Measurements from ENCODE around the gene UBXN10. TPM values are rescaled to one million over a fixed set of nuclear protein-coding genes. Genes with fewer than 3 reads are reported as not detected.

UBXN10 gene
- total RNA-seq, 3 donors from 2014 or later (not counting 1 experiment from before 2014, with no cell fraction given), result 2.5 to 3.6 (median 3.5) TPM

DNA sequence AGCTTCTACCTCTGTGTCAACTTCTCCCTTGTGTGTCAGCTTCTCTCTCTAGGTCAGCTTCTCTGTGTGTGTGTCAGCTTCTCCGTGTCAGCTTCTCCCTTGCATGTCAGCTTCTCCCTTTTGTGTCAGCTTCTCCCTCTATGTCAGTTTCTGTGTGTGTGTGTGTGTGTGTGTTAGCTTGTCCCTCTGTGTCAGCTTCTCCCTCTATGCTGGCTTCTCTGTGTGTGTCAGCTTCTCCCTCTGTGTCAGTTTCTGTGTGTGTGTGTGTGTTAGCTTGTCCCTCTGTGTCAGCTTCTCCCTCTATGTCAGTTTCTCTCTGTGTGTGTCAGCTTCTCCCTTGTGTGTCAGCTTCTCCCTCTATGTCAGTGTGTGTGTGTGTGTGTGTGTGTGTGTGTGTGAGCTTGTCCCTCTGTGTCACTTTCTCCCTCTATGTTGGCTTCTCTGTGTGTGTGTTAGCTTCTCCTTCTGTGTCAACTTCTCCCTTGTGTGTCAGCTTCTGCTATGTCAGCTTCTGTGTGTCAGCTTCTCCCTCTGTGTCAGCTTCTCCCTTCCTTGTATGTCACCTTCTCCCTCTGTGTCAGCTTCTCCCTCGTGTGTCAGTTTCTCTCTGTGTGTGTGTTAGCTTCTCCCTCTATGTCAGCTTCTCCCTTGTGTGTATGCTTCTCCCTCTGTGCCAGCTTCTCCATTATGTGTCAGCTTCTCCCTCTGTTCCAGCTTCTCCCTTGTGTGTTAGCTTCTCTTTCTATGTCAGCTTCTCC is 6.3 kb upstream of the UBXN10 start:
- Histone ChIP-seq H3K4me1 (ENCODE audit: control insufficient read depth, insufficient read depth, low read length) (peaks cover 4% of the 10 kb centered on the region), H3K27ac (ENCODE audit: low read length) (no peak overlapping the region), H3K9me3 (ENCODE audit: control insufficient read depth, insufficient read depth, low read length) (no peaks in the 10 kb centered on the region), H3K36me3 (ENCODE audit: control insufficient read depth, insufficient read depth, low read length) (no peaks in the 10 kb centered on the region), H3K4me3 (ENCODE audit: low read length) (no peak overlapping the region), H3K27me3 (ENCODE audit: control insufficient read depth, insufficient read depth, low read length) (no peaks in the 10 kb centered on the region)
- WGBS (ENCODE audit: insufficient coverage), result 95% methylated on average over 2 of the region's 2 CpGs
- ATAC-seq (no peak), DNase-seq (no peak)
- Mint-ChIP-seq H3K4me3 (no peak overlapping the region), H3K4me1 (peaks cover 4 to 14% of the 10 kb centered on the region in 2 donors), H3K36me3 (no peaks in the 10 kb centered on the region), H3K27me3 (ENCODE audit: low read depth in 2 of 2) (no peaks in the 10 kb centered on the region), H3K9me3 (peaks cover 6 to 7% of the 10 kb centered on the region in 2 donors), H3K27ac (peak overlapping the region in 1 of 2 donors; percentile 34)
- intact Hi-C loops (cut with micrococcal nuclease), result no loop called here
- TF ChIP-seq, protein P1, sequence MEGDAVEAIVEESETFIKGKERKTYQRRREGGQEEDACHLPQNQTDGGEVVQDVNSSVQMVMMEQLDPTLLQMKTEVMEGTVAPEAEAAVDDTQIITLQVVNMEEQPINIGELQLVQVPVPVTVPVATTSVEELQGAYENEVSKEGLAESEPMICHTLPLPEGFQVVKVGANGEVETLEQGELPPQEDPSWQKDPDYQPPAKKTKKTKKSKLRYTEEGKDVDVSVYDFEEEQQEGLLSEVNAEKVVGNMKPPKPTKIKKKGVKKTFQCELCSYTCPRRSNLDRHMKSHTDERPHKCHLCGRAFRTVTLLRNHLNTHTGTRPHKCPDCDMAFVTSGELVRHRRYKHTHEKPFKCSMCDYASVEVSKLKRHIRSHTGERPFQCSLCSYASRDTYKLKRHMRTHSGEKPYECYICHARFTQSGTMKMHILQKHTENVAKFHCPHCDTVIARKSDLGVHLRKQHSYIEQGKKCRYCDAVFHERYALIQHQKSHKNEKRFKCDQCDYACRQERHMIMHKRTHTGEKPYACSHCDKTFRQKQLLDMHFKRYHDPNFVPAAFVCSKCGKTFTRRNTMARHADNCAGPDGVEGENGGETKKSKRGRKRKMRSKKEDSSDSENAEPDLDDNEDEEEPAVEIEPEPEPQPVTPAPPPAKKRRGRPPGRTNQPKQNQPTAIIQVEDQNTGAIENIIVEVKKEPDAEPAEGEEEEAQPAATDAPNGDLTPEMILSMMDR (IDR thresholded peaks at IDR 0.05), result no peak

- Histone ChIP-seq H3K4me3 (ENCODE audit: low read length) (no peak overlapping the region), H3K9me3 (ENCODE audit: control insufficient read depth, insufficient read depth, low read length) (no peaks in the 10 kb centered on the region), H3K4me1 (ENCODE audit: control insufficient read depth, insufficient read depth, low read length) (peaks cover 11% of the 10 kb centered on the region), H3K36me3 (ENCODE audit: control insufficient read depth, insufficient read depth, low read length) (no peaks in the 10 kb centered on the region), H3K27ac (ENCODE audit: low read length) (no peak overlapping the region), H3K27me3 (ENCODE audit: control insufficient read depth, insufficient read depth, low read length) (no peaks in the 10 kb centered on the region)
- WGBS (ENCODE audit: insufficient coverage), result 93% methylated on average over 6 of the region's 6 CpGs
- no peaks in the 10 kb centered on the region for H3K36me3 Mint-ChIP-seq
- TF ChIP-seq, protein P1 (IDR thresholded peaks at IDR 0.05), result no peak
- peaks cover 6 to 7% of the 10 kb centered on the region in 2 donors for H3K9me3 Mint-ChIP-seq
- H3K27me3 Mint-ChIP-seq (ENCODE audit: low read depth in 2 of 2), result no peaks in the 10 kb centered on the region
- H3K4me1 Mint-ChIP-seq, result peaks cover 11 to 21% of the 10 kb centered on the region in 2 donors
- intact Hi-C loops (cut with micrococcal nuclease), result no loop called here
- H3K27ac Mint-ChIP-seq, result peak overlapping the region in 1 of 2 donors; percentile 34
- DNase-seq (no peak), ATAC-seq (no peak)
- H3K4me3 Mint-ChIP-seq, result no peak overlapping the region
Measured at GRCh38 chr1:20180129-20180843, 5.6 kb upstream of the UBXN10 start.

GRCh38 chr1:20180844-20181207 is 5.1 kb upstream of the UBXN10 start:
- H3K9me3 ChIP-seq (ENCODE audit: control insufficient read depth, insufficient read depth, low read length), result no peaks in the 10 kb centered on the region
- intact Hi-C loops (cut with micrococcal nuclease), result no loop called here
- H3K27ac ChIP-seq (ENCODE audit: low read length), result no peak overlapping the region
- ATAC-seq, result no peak
- Mint-ChIP-seq H3K9me3 (peaks cover 6 to 7% of the 10 kb centered on the region in 2 donors), H3K4me1 (peaks cover 14 to 24% of the 10 kb centered on the region in 2 donors), H3K27me3 (ENCODE audit: low read depth in 2 of 2) (no peaks in the 10 kb centered on the region), H3K27ac (no peak overlapping the region), H3K4me3 (no peak overlapping the region), H3K36me3 (no peaks in the 10 kb centered on the region)
- H3K36me3 ChIP-seq (ENCODE audit: control insufficient read depth, insufficient read depth, low read length), result no peaks in the 10 kb centered on the region
- WGBS (ENCODE audit: insufficient coverage), result 95% methylated on average over 3 of the region's 3 CpGs
- H3K27me3 ChIP-seq (ENCODE audit: control insufficient read depth, insufficient read depth, low read length), result no peaks in the 10 kb centered on the region
- no peak for DNase-seq
- TF ChIP-seq, protein P1 (IDR thresholded peaks at IDR 0.05), result no peak
- peaks cover 16% of the 10 kb centered on the region for H3K4me1 ChIP-seq (ENCODE audit: control insufficient read depth, insufficient read depth, low read length)
- H3K4me3 ChIP-seq (ENCODE audit: low read length), result no peak overlapping the region
